GM19468 (cell line): Measurements from ENCODE around the gene PRKAG2.
"Not testable (repeated sequence)": the region's sequence is repeated elsewhere in the genome, so short reads cannot be mapped to it uniquely, and the experiment has no call there.

Experiments
- ATAC-seq: cut with Tn5 transposase; IDR thresholded peaks from one replicate; pipeline ENCODE4 v1.9.1; 2021; ENCODE audit warnings: mild to moderate bottlenecking, moderate library complexity, moderate number of reproducible peaks; ENCODE audit not compliant: unreplicated experiment; ENCODE audit errors: extremely low read depth

Gene PRKAG2

GRCh38 chr7:151761957-151762356 lies 115.0 kb downstream of the PRKAG2 start:
- no peak for ATAC-seq

- no peak for ATAC-seq
Observed at GRCh38 chr7:151761231-151761630, 115.7 kb downstream of the PRKAG2 start.

DNA sequence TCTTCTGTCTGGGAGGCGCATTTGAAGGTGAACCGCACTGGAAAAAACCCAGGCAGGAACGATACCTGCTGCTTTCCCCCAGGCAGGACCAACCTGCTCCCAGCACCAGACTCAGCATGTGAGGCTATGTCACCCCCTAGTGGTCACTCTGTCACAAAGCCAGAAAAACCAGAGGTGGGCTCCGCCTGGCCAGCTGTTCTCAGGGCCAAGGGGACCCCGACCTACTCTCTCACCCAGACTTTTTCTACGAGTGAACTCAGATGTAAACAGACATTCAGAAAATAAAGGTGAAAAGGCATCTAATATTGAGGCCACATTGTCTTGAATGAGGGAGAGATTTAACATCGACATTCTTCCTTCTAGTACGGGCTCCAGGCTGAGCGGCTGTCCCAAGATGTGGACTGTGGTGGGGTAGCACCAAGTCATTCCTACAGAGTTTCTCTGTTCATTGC lies 117.3 kb downstream of the PRKAG2 start:
- no peak for ATAC-seq

DNA sequence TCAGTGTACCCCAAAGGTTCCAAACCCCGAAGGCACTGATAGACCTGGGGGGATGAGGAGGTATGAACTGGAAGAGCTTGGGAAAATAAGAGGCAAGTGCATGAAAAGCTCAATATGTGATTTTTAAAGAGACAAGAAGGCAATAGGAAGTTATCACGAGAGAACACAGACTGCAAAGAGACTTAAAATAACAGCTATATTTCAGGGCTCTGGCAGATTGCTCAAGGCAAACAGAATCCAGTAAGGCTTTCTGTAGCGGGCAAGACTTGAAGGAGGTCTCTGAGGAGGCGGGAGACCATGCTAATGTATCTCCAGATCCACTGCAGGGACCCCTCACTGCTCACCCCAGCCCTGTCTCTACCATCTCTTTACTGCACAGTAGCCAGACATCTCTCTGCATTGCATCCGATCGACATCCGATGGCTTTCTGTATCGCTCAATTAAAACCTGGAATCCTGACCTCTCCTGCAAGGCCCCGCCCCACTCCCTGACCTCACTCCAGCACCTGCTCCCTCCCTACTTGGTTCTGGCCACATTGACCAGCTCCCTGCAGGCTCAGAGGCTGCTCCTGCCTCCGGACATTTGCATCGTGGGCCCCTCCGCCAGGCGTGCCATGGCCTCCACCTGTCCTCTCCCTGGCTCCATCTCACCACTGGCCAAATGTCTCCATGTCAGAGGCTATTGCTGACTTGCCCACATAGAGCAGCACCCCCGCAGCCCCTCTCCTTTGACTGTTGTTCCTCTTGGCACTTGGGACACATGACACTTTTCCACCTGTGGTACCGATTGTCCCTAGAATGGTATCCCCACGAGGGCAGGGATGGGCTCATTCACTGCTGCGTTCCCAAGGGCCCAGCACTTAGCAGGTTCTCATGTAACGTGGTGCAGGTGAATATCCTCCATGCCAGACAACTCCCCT lies 118.0 kb downstream of the PRKAG2 start:
- no peak for ATAC-seq

DNA sequence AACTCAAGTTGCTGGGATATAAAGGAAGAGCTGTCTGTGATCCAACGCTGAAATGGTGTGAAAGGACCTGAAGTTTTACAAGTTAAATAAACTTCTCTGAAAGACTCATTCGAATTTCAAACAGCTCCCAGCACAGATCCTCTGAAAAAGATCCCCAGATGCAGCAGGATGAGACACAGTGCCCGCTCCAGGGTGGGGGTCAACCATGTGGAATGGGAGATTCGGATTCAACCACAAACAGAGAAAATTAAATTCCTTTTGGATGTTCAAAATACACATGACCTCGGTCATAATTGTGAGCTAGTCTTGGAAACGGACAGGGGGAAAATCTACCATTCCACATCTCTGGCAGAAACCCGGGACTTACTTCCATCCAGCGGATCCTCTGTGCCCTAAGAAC lies 119.6 kb downstream of the PRKAG2 start:
- no peak for ATAC-seq

- no peak for ATAC-seq
Observed at GRCh38 chr7:151756866-151757265, 120.0 kb downstream of the PRKAG2 start.

DNA sequence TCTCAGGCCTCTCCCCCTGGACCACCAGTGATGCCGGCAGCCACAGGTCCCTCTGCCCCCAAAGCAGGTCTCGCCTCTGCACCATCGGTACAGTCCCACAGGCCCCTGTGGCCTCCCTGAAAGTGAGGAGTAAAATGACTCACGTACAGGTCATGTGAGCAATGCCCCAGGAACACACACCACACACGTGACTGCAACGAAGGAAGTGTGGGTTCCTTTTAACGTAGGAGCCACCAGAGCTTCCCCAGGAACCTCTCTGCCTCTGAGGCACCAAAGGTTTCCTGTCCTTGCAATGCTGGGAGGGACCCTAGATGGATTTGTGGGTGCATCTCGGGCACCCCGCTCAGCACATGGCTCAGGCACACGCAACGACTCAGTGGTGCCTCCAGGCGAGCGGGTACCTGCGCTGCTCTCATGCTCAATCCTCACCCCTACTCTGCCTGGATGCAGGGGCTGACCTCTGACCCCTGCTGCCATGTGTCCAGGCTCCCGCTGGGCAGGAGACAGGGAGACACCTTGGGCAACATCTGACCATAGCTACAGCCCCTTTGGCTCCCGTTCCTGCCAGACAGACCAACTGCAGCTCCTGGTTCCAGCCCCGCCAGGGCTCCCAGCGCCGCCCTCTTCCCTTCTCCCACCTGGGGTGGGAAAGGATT lies 120.7 kb downstream of the PRKAG2 start:
- no peak for ATAC-seq

GRCh38 chr7:151755131-151755801 lies 121.6 kb downstream of the PRKAG2 start:
- no peak for ATAC-seq

DNA sequence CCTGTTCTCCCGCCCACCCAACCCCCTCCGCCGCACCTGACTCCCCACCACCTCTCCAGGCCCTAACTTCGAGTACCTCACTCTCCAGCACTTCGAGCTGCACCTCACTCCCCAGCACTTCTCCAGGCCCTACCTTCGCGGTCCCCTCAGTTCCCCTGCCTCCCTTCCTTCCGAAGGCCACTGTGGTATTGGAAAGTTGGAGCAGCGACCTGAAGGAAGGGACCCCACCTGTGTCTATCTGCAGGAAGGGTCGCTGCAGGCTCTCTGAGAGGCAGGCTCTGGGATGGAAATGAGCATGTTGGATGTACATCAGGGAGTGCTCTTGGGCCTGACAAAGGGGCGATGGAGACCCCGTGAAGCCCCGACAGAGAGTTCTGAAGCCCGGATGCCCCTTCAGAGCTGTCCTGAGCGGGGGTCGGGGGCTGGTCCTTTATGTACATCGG lies 122.2 kb downstream of the PRKAG2 start:
- ATAC-seq = no peak

DNA sequence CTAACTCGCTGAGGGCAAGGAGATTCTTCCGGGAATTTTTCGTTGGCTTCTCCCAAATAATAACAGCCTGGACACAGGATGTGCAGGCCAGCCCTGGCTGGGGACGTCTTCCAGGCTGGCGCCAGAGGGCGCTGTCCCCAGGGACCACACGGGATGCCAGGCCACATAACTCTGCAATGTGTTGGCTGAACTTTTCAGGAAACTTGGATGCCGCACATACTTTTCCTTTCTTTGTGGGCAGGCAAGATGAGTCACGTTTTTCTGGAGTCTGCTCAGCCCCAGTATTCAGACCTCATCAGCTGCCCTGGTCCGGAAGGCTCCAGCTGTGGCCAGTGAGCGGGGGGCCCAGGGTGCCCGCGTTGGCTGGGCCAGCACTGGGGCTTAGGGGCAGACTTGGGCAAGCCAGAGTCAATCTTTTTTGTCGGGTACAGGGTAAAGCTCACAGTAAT lies 122.7 kb downstream of the PRKAG2 start:
- no peak for ATAC-seq

DNA sequence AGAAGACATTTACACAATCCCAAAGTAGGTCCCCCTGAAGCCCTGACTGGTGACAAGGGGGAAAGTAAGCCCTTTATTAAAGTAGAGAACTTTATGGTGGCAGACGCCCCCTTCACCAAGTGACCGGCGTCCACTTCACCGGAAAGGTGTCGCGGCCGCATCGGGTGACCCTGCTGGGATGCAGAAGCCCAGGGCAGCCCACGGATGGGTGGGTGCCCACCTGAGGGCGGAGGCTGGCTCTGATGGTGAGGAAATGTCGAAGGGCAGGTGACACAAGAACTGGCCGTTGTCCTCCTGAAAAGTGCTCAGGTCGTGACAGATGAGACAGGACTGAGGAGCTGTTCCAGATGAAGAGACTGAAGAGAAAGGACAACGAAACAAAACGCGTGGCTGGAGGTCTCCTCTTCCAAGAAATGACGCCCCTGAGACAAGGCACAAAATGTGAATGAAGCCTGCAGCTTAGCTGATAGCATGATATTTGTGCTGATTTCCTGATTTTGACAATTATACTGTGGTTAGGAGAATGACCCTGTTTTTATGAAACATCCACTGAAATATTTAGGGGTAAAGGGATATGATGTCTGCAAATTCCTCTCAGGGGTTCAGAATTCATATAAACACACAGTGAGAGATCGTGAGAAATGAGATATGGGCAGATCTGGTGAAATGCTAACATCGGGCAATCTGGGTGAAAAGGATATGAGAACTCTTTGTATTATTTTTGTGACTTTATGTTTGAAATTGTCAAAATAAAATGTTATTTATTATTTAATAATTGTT lies 123.9 kb downstream of the PRKAG2 start:
- no peak for ATAC-seq

DNA sequence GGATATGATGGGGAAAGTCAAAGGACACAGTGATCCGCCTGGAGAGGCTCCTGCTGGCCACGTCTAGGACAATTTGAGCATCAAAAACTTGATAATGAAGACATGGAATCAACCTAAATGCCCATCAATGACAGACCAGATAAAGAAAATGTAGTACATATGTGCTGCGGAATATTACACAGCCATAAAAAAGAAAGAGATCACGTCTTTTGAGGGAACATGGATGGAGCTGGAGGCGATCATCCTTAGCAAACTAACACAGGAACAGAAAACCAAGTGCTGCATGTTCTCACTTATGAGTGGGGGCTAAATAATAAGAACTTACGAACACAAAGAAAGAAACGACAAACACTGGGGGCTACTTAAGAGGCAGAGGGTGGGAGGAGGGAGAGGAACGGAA lies 124.9 kb downstream of the PRKAG2 start:
- ATAC-seq = no peak

- ATAC-seq = no peak
Observed at GRCh38 chr7:151748733-151749132, 128.2 kb downstream of the PRKAG2 start.

- not testable (repeated sequence) for ATAC-seq
Observed at GRCh38 chr7:151748021-151748420, 128.9 kb downstream of the PRKAG2 start.

DNA sequence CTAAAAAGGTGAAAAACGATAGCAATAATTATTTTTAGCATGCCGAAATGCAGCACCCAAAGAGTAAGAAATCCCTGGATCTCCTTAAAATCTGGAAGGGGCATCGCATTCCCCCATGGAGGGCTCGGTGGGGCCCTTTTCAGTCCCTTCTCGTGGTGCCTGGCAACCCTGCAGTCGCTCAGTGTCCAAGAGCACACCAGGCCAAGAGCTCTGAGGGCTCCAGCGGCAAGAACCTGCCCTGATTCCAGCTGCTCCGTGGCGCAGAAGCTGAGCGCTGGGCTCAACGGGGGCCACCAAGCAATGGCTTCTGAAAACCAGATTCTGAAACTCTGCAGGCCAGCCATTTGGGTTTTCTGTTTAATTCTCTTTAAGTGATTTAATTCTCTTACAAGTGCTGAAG lies 131.2 kb downstream of the PRKAG2 start:
- no peak for ATAC-seq

GRCh38 chr7:151744656-151745638 lies 132.0 kb downstream of the PRKAG2 start:
- ATAC-seq = no peak

DNA sequence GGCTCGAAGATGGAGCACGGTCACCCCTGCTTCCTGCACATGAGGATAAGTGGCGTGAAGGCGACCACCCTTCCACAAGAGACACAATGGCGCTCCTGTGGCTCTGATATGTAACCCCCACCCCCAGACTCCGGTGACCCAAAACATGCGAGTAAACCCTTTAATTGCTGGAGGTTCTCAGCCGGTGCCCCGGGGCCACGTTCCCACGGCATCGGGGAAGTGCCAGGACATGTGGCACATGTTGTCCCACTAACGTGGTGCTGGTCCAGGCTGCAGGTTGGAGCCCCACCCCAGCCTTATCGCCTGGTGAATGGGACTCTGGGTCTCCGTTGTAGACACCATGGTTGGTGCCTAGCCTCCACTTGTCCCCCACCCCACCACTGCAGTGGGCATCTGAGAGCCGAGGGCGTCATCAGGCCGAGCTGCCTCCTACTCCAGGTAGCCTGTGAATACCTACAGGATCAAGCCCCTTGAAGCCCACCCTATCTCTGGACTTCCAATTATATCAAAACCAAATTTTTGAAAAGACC lies 132.8 kb downstream of the PRKAG2 start:
- no peak for ATAC-seq

DNA sequence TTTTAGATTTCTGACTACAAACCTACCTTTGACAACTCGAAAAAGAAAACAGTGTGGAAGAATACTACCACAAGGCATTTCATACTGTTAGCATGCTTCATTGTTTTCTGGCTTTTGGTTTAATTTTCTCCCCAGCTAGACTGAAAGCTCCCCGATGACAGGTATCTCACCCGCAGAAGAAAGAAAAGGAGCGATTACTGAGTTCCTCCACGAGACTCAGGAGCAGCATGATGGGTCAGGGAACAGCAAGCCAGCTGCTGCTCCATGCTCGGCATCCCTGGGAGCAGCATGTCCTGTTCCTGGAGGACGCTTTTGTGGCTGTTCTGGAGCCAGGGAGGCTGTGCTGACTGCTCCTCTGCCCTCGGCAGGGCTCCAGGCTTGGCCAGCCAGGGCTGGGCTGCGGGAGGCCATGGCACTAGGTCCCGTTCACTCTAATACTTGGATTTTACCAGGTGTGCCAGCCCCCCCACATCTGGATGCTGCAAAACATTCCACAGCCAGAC lies 133.4 kb downstream of the PRKAG2 start:
- no peak for ATAC-seq
